DOHH2 (cell line): ENCODE measurements around the gene CPED1.

ENCODE experiments used
- H3F3A ChIP-seq: fragments of 200-600 bp; sonication (generic), shearing (Covaris generic); 2 replicates; pipeline ENCODE4 v1.6.0; 2016; ENCODE audit warnings: antibody characterized with exemption, mild to moderate bottlenecking; ENCODE audit not compliant: control insufficient read depth, insufficient read depth
- H3K27ac ChIP-seq: fragments of 200-600 bp; sonication (generic); 2 replicates; pipeline ENCODE4 v1.5.1; 2014; ENCODE audit warnings: low read depth, mild to moderate bottlenecking, low read length, moderate library complexity
- H3K27me3 ChIP-seq: fragments of 200-600 bp; sonication (generic); 2 replicates; pipeline ENCODE4 v1.6.1; 2014; ENCODE audit warnings: mild to moderate bottlenecking, low read length, mixed read lengths; ENCODE audit not compliant: control insufficient read depth
- H3K36me3 ChIP-seq: fragments of 200-600 bp; sonication (generic); 2 replicates; pipeline ENCODE4 v1.6.1; 2014; ENCODE audit warnings: mild to moderate bottlenecking, low read length, moderate library complexity, mixed read lengths; ENCODE audit not compliant: control insufficient read depth
- H3K4me1 ChIP-seq: fragments of 200-600 bp; sonication (generic); 2 replicates; pipeline ENCODE4 v1.6.1; 2014; ENCODE audit warnings: mild to moderate bottlenecking, low read length, mixed read lengths; ENCODE audit not compliant: control insufficient read depth
- H3K4me2 ChIP-seq: fragments of 200-600 bp; sonication (generic); 2 replicates; pipeline ENCODE4 v1.6.0; 2014; ENCODE audit warnings: mild to moderate bottlenecking, low read length, moderate library complexity
- H3K4me3 ChIP-seq: fragments of 200-600 bp; sonication (generic); 2 replicates; pipeline ENCODE4 v1.5.1; 2014; ENCODE audit warnings: mild to moderate bottlenecking, low read length, mixed read lengths
- H3K79me2 ChIP-seq: fragments of 200-600 bp; sonication (generic); 2 replicates; pipeline ENCODE4 v1.6.1; 2014; ENCODE audit warnings: mild to moderate bottlenecking, low read length, mixed read lengths; ENCODE audit not compliant: control insufficient read depth
- H3K9me2 ChIP-seq: fragments of 200-600 bp; sonication (generic); replicated peaks from 2 replicates; pipeline ENCODE4 v1.6.1; 2014; ENCODE audit warnings: mild to moderate bottlenecking, low read length, mixed read lengths; ENCODE audit not compliant: control insufficient read depth
- H3K9me3 ChIP-seq: fragments of 200-600 bp; sonication (generic); 2 replicates; pipeline ENCODE4 v1.6.1; 2014; ENCODE audit warnings: antibody characterized with exemption, low read length, mixed read lengths; ENCODE audit not compliant: control insufficient read depth, insufficient read depth
- H4K20me1 ChIP-seq: fragments of 200-600 bp; sonication (generic); 2 replicates; pipeline ENCODE4 v1.6.0; 2014; ENCODE audit warnings: low read depth, mild to moderate bottlenecking, antibody characterized with exemption, low read length, moderate library complexity; ENCODE audit not compliant: control insufficient read depth, insufficient read depth
- EZH2phosphoT487 ChIP-seq: fragments of 200-600 bp; sonication (generic); IDR thresholded peaks from 2 replicates; pipeline ENCODE4 v1.6.1; 2017; ENCODE audit warnings: borderline replicate concordance, mild to moderate bottlenecking, antibody characterized with exemption, low read length, moderate library complexity, mixed read lengths
- TF ChIP-seq, protein P1 (sequence below): fragments of 200-600 bp; sonication (generic); IDR thresholded peaks from one replicate; pipeline ENCODE4 v1.5.1; 2014; ENCODE audit warnings: antibody characterized with exemption, mild to moderate bottlenecking, low read depth, low read length; ENCODE audit not compliant: poor library complexity, severe bottlenecking

The CPED1 gene

DNA sequence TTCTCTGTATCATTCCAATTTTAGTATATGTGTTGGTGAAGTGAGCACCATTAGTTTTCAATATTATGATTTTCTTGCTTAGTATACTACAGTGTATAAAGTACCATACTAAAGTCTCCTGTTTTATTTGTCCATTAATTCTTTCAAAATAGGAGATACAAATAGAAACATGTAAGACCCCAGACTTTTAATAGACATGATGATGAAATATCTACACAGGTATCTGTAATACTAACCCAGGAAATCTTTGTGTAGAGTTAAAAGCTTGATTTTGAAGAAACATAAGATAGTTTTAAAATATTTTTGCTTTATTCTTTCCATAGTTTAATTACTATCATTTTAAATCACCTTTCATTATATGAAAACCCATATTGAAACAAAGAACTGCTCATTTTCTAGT lies 206.5 kb downstream of the CPED1 start:
- no peak for TF ChIP-seq EZH2phosphoT487
- TF ChIP-seq, protein P1, sequence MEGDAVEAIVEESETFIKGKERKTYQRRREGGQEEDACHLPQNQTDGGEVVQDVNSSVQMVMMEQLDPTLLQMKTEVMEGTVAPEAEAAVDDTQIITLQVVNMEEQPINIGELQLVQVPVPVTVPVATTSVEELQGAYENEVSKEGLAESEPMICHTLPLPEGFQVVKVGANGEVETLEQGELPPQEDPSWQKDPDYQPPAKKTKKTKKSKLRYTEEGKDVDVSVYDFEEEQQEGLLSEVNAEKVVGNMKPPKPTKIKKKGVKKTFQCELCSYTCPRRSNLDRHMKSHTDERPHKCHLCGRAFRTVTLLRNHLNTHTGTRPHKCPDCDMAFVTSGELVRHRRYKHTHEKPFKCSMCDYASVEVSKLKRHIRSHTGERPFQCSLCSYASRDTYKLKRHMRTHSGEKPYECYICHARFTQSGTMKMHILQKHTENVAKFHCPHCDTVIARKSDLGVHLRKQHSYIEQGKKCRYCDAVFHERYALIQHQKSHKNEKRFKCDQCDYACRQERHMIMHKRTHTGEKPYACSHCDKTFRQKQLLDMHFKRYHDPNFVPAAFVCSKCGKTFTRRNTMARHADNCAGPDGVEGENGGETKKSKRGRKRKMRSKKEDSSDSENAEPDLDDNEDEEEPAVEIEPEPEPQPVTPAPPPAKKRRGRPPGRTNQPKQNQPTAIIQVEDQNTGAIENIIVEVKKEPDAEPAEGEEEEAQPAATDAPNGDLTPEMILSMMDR = no peak
- Histone ChIP-seq H3K4me2 (no peak overlapping the region), H3K9me2 (no peaks in the 10 kb centered on the region), H3K36me3 (no peaks in the 10 kb centered on the region), H3K4me1 (no peaks in the 10 kb centered on the region), H3K79me2 (no peaks in the 10 kb centered on the region), H3K27me3 (no peaks in the 10 kb centered on the region), H3K9me3 (no peaks in the 10 kb centered on the region), H3K4me3 (no peak overlapping the region), H3K27ac (no peak overlapping the region), H4K20me1 (no peaks in the 10 kb centered on the region), H3F3A (no peaks in the 10 kb centered on the region)

DNA sequence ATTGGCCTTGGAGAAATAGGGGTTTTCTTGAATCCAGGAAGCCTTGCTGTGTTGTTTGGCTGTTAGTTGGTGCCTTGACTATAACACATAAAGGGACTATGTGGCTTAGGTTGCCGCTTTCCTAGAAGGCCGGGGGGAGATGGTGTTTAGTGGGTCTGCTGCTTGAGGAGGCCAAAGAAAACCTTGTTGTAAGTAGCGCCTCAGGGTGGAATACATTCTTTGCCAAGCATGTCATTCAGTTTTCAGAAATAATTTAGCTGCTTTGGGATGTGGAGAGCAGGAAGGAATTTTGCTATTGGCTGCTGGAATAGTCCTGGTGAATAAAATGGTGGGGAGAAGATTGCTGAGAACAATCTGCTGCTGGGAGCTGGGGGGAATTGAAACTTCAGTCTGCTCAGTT lies 207.4 kb downstream of the CPED1 start:
- H3K4me1 ChIP-seq = no peaks in the 10 kb centered on the region
- no peaks in the 10 kb centered on the region for H3K36me3 ChIP-seq

DNA sequence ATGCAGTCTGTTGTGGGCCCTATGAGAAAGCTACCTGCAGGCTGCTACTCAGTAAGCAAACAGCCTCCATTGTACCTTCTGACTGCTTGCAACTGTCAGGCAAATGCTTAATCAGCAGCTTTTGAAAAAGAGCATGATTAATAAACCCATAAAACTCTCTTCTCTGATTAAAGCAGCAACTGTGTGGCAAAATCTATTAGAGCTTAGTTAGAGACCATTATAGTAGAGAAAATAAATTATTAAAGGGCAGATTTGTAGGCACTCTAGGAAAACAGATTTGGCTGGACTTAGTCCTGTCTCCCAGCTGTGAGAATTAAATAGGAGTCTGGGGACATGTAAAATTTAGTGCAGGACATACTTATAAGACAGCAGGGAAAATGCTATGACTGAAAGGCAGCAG lies 207.8 kb downstream of the CPED1 start:
- TF ChIP-seq EZH2phosphoT487 = no peak
- TF ChIP-seq, protein P1 = no peak

More for the DNA sequence above, 207.4 kb downstream of the CPED1 start:
- Histone ChIP-seq H3K79me2 (no peaks in the 10 kb centered on the region), H3K4me2 (no peak overlapping the region), H3K9me3 (no peaks in the 10 kb centered on the region), H3F3A (no peaks in the 10 kb centered on the region), H3K27ac (no peak overlapping the region), H3K9me2 (no peaks in the 10 kb centered on the region), H3K27me3 (no peaks in the 10 kb centered on the region), H4K20me1 (no peaks in the 10 kb centered on the region), H3K4me3 (no peak overlapping the region)
- TF ChIP-seq EZH2phosphoT487 = no peak
- TF ChIP-seq, protein P1 = no peak

DNA sequence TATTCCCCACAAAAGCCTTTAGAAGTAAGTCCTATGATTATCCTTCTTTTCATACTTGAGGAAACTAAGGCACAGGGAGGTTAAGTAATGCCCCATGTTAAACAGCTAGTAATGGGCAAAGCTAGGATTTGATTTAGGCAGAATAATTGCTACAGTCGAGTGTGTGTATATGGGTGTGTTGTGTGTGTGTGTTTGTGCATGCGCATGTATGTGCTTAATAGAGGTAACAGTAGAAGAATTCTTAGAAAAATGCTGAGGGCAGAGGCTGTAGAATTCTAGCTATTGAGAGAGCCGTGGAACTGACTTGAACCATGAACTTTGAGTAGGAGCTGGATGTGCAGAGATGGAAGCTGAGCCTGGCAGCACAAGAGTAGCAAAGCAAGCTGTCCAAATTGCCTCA lies 208.9 kb downstream of the CPED1 start:
- no peaks in the 10 kb centered on the region for H3K9me2 ChIP-seq
- no peaks in the 10 kb centered on the region for H3F3A ChIP-seq
- no peaks in the 10 kb centered on the region for H3K27me3 ChIP-seq
- H3K9me3 ChIP-seq = no peaks in the 10 kb centered on the region
- H3K79me2 ChIP-seq = no peaks in the 10 kb centered on the region
- no peak overlapping the region for H3K4me3 ChIP-seq
- no peak overlapping the region for H3K27ac ChIP-seq
- H3K4me2 ChIP-seq = no peak overlapping the region
- peaks cover 12% of the 10 kb centered on the region for H3K4me1 ChIP-seq
- H3K36me3 ChIP-seq = no peaks in the 10 kb centered on the region
- no peak for TF ChIP-seq EZH2phosphoT487
- TF ChIP-seq, protein P1 = no peak
- no peaks in the 10 kb centered on the region for H4K20me1 ChIP-seq

More for the DNA sequence above, 207.8 kb downstream of the CPED1 start:
- no peak overlapping the region for H3K27ac ChIP-seq
- H3K9me2 ChIP-seq = no peaks in the 10 kb centered on the region
- H3K27me3 ChIP-seq = no peaks in the 10 kb centered on the region
- H3K4me1 ChIP-seq = peaks cover 2% of the 10 kb centered on the region
- H3K9me3 ChIP-seq = no peaks in the 10 kb centered on the region
- no peak overlapping the region for H3K4me3 ChIP-seq
- H3K4me2 ChIP-seq = no peak overlapping the region
- H3K36me3 ChIP-seq = no peaks in the 10 kb centered on the region
- H3K79me2 ChIP-seq = no peaks in the 10 kb centered on the region
- H3F3A ChIP-seq = no peaks in the 10 kb centered on the region
- H4K20me1 ChIP-seq = no peaks in the 10 kb centered on the region
